Renal pelvis (tissue), 4 donors: ENCODE results near the gene DNAJC5G. TPM values are rescaled to one million over a fixed set of nuclear protein-coding genes. Genes with fewer than 3 reads are reported as not detected.
"Not testable (repeated sequence)": the region's sequence is repeated elsewhere in the genome, so short reads cannot be mapped to it uniquely, and the experiment has no call there.

Source experiments
- DNase-seq: peaks from one replicate; pipeline ENCODE4 v3.0.0-alpha.2; 2013
- polyA plus RNA-seq, 3 donors: library from polyadenylated mRNA; unstranded; fragments of 120-200 nt; gene quantifications; one replicate each; pipeline ENCODE4 v1.2.1, GENCODE V29; 2013; ENCODE audit not compliant: insufficient read length in 3 of 3

Gene DNAJC5G
- polyA plus RNA-seq, 3 donors = 0.60 to 2.6 (median 1.4) TPM

DNA sequence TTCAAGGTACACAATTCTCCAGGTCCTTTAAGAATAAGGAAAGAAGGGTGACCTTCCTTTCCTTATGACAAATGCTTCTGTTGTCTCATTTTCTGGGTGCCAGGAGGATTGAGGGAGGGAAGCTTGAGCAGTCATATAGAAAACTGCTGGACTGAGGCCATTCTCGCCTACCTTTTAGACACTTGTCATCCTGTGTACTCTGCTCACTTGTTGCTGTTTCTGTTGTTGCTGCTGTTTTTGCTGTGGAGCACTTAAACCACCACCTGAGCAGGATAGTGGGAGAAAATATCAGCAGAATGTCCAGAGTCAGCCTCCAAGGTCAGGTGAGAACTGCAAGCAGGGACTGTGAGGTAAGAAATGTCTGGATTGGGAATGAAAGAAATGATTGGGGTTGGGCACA is 2.8 kb downstream of the DNAJC5G start:
- no peak for DNase-seq

DNA sequence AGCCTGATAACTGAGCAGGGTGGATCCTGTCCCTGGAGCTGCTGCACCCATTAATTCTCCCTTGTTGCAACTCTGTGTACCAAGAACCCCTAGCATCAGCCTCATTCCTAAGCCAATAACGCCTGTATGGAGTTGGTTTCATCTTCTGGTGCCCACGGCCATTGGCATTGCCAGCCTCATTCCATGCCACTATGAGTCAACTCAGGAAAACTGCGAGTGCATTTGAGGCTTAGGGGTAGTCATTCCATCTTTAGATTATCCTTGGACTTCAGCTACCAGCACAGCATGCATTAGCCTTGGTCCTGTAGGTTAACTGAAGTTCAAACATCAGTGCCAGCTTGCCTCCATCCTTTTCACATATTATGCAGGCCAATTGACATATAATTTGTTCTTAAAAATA is 5.6 kb downstream of the DNAJC5G start:
- DNase-seq = no peak

DNA sequence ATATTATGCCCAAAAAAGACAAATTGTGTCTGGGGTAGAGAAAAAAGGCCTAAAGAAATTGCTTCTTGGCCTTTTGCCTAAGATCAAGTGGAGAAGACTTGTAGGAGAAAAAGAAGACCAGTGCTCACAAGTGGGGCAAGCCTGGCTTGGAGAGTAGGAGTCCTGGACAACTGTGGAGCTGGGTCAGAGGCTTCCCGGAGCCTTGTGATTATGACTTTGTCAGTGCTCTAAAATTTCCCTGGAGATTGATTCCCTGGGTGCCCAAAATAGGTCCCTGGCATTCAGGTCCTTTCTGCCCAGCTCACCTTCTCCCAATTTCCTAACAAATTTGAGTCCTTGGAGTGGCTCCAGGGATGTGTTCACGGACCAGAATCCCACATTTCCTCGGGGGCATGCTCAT is 6.2 kb downstream of the DNAJC5G start:
- no peak for DNase-seq

DNA sequence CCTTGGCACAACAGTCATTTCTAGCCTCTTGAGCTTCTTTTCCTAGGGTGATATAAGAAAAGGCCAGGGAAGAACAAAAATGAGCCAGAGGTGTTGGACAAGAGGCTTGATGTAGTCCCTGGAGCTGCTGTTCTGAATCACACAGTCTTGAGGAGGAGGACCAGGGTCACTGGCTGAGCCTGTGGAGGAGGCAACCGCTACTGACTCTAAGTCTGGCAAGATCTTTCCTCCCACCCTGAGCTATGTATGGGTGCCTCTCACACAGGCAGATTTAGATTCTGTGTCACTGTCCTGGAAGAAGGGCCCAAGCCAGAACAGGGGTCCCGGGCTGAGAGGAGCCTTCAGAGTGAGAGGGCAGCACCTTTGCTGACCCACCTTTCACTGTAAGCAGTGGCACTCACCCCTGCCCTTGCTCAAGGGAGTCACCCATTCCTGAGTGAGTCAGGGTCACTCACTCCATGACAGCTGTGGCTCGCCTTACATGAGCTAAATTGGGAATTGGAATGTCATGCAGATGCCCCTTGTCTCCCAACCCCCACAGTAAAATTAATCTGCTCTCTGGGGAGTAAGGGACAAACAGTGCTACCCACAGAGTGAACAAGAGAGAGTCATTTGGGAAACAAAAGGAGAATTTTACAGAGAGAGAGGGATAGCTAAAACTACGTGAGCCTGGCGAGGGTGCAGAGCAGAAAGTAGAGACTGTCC is 6.8 kb downstream of the DNAJC5G start, which contains the start of gene TRIM54:
TRIM54 (plus strand) TSS at position 575 of the 705 bp plus-strand sequence. CDS start 303 bp downstream, outside the sequence.
- no peak for DNase-seq

DNA sequence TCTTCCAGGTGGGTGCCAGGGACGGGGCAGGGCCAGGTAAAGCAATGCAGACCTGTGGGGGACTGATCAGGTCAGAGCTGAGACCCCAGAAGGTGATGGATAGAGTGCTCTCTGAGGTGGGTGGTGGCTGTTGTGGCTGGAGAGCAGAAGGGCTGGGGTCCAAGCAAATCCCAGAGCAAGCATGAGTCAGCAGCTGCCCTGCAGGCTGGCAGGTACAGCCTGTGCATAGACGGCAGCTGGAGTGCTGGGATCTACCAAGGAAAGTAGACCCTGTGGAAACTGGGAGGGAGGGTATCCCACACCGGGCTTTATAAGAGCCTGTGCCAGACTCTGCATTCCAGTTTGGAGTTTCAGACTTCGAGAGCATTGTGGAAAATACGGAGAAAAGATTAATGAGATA is 7.7 kb downstream of the DNAJC5G start:
- DNase-seq = no peak

DNA sequence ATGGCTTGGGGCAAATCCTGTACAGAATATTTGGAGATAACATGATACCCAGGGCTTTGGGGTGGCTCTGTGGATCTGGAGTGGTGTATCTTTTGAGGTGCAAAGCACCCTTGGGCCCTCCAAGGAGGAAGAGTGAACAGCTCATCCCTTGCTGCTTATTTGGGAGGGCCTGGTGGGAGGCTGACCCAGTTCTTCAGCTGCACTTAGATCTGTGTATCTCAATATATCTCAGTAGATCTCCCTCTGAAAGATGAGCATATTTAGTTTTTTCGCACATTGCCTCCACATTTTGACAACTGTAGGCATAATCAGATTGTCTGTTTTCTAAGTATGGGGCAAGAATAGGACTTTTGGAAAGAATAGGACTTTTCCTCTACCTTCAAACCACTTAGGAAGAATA is 9.8 kb downstream of the DNAJC5G start:
- DNase-seq = no peak

DNA sequence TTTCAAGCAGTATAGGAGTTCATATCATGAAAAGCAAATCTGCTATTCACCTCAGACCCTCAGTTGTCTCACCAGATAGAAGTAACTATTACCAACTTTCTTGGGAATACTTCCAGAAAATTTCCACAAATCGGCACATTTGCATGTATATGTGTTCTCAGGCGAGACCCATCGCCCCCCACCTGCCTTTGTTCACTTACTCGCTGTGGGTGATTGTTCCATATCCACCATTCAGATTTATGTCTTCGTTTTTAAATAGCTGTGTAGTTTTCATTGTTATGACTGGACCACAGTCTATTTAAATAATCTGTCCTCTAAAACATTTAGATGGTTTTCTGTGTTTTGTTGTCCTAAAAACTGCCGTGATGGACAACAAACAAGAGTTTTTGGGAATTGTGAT is 10.2 kb downstream of the DNAJC5G start:
- DNase-seq = no peak

DNA sequence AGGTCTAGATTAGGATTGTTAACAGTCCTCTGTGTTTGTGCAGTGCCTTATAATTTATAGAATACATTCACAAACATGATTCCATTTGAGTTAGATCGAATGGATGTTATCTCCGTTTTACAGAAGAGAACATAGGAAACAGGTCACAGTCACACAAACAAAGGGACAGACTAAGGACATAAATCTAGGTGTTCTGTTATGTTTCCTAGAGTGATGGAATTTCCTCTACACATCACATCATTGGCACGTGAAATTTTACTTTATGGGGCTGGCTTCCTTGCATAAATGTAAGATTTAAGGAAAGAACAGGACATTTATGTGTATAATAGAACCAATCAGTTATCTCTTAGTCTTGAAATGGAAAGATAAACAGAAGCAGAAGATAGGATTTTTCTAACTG is 13.4 kb downstream of the DNAJC5G start:
- no peak for DNase-seq

DNA sequence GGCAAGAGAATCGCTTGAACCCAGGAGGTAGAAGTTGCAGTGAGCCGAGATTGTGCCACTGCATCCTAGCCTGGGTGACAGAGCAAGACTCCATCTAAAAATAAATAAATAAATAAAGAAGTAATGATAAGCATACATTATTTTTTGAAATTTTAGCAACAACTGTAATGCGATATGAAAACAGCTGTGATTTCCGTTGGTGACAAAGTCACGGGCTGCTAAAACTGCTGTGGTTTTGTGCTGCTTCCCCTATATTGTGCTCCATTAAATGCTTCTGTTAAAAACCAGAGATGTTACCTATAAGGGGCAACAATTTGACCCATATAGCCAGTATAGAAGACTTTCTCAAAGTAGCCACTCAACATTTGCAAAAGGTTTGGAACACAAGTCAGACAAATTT is 15.3 kb downstream of the DNAJC5G start:
- DNase-seq = no peak

DNA sequence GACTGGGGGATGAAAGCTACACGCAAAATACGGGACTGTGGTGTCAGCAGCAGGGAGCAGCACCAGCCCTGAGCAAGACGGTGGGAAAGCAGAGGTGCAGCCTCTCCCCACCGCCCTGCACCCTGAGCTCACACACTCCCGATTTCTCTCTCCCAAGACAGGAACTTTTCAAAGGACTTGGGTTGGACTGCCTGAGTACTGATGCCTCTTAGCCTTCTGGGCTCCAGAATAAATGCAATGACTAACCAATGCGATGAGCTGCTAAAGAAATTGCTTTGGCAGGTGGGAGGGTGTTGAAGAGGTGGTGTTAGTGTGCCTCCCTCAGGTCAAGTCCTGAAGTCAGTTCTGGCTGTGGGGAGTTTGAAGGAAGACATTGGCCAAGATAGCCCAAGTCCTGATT is 16.6 kb downstream of the DNAJC5G start:
- DNase-seq = no peak

DNA sequence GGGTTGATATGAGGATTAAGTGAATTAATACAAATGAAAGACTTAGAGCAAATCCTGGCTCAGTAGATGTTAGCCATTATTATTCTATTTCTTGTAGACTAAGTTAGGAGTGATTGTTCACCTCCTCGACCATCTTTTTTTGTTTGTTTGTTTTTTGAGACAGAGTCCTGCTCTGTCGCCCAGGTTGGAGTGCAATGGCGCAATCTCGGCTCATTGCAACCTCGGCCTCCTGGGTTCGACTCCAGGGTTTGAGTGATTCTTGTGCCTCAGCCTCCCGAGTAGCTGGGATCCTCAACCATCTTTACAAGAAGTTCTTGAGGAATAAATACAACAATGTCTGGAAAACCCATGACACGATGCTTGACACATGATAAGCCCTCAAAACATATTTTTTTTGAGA is 19.7 kb downstream of the DNAJC5G start:
- no peak for DNase-seq

DNA sequence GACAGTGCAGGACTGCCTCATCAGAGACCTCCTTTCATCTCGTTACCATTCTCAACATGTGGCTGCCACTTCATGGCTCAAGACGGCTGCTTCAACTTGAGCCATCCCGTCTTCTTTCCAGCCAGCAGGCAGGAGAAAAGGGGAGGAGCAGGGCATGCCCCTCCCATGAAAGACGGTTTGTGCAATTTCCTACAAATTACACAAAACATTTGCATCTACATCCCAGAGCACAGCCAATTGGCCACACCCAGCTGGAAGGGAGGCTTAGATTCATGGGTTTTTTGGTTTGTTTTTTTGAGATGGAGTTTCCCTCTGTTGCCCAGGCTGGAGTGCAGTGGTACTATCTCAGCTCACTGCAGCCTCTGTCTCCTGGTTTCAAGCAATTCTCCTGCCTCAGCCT is 21.2 kb downstream of the DNAJC5G start:
- DNase-seq = no peak

DNA sequence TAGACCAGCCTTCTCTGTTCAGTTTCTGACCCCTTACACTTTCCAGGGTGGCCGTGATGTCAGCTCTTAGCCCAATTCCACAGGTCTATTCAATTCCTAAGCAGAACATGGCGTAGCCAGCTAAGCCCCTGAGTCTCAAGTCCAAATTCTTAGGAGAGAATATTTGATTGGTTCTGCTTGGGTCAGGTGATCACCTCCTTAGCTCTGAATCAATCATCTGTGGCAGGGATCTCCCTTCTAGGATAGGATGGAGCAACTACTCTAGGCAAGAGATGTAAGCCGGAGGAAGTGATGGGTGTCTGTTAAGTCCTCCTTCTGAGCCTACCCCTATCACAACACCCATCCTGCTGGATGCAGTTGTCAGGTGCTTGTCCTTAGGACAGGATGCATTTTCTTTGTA is 22.0 kb downstream of the DNAJC5G start:
- DNase-seq = no peak

DNA sequence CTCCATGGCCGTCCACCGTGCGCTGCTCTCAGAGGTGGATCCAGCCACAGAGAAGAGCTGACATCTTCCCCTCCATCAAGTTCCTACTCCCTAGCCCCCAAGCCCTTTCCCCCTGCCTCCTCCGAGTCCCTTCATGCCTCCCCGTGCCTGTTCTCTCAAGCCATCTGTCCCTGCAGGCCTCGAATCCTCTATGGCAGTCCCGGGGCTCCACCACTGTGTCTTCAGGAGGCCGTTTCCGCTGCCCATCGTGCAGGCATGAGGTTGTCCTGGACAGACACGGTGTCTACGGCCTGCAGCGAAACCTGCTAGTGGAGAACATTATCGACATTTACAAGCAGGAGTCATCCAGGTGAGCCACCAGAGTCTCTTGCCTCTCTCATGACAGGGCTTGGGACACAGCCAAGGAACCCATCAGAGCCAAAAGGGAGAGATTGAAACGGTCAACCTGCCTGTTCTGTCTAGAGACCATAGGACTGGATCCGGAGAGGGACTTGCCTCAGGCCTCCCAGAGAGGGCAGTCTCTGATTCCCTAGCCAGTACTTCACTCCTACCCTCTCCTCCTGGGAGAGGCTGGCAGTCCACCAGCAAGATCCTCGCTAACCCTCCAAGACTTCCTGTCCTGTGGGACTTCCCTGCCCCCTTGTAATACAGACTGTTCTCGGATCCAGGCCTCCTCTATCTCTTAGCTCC is 23.3 kb downstream of the DNAJC5G start:
- no peak for DNase-seq

DNA sequence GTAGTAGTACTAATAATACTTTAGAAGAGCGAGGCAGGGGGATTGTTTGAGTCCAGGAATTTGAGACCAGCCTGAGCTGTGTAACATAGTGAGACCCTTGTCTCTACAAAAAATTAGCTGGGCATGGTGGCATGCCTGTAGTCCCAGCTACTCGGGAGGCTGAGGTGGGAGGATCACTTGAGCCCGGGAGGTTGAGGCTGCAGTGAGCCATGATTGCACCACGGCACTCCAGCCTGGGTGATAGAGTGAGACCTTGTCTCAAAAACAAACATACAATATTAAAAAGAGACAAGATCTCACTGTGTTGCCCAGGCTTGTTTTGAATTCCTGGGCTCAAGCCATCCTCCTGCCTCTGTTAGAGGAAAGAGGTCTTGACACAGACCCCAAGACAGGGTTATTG is 25.4 kb downstream of the DNAJC5G start:
- DNase-seq = not testable (repeated sequence)

DNA sequence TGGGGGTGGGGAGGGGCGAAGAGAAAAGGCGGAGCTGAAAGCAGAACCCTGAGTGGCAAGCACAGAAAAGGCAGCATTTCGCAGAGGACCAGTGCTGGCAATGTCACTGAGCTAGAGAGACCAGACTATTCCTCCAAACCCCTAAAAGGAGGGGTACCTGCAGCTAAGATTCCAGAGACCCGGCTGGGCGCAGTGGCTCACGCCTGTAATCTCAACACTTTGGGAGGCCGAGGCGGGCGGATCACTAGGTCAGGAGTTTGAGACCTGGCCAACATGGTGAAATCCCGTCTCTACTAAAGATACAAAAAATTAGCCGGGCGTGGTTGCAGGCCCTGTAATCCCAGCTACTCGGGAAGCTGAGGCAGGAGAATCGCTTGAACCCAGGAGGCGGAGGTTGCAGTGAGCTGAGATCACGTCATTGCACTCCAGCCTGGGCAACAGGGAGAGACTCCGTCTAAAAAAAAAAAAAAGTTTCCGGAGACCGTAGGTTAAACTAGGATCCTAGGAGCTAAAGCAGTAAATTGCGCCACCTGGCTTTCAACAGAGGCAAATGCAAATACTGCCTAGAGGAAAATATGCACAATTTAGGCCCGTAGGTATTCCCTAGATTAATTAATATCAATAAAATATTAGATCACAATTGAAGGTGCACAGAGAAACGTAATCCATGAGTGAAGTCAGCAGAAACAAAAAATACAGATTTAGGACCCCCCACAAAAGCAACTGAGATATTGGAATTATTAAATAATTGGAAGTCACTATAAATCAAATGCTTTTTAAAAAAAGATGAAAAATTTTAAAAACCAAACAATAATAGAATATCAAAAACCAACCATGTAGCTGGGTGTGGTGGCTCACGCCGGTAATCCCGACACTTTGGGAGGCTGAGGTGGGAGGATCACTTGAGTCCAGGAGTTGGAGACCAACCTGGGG is 28.1 kb downstream of the DNAJC5G start:
- no peak for DNase-seq

DNA sequence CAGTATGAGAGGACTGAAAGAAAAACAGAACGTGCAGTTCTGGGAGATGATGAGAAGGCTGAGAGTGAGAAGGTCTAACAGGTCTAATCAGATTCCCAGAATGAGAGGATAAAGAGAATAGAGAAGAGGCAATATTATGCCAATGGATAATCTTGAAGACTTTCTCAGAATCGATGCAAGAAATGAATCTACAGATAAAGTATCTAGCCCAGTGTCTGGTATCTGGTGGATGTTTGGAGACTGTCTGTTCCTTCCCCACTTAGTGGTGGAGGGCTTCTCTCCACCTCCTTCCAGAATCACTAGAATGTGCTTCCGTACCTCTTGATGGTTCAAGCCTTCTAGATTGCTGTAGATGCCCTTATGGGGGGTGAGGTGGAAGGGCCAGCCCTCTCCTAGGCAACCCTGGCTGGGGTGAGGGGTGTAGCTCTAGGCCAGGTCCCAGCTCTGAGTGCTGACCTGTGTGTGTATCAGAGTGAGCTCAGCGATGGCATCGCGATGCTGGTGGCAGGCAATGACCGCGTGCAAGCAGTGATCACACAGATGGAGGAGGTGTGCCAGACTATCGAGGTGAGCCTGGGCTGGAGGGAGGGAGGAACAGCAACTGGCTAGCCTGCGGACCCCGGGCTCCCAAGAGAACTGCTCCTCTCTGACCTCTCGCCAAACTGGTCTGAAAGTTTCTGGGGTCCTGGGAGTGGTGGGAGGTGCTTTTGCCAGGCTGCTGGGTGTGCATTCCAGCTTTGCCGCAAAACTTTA is 29.4 kb downstream of the DNAJC5G start:
- DNase-seq = no peak

DNA sequence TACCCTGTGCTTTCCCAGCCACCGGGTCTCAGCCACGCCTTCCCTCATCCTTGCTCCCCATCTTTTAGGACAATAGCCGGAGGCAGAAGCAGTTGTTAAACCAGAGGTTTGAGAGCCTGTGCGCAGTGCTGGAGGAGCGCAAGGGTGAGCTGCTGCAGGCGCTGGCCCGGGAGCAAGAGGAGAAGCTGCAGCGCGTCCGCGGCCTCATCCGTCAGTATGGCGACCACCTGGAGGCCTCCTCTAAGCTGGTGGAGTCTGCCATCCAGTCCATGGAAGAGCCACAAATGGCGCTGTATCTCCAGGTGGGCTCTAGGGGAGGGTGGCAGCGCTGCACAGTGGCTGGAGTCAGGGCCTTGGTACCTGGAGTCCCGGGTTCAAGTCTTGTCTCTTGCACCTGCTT is 30.3 kb downstream of the DNAJC5G start:
- DNase-seq = no peak

DNA sequence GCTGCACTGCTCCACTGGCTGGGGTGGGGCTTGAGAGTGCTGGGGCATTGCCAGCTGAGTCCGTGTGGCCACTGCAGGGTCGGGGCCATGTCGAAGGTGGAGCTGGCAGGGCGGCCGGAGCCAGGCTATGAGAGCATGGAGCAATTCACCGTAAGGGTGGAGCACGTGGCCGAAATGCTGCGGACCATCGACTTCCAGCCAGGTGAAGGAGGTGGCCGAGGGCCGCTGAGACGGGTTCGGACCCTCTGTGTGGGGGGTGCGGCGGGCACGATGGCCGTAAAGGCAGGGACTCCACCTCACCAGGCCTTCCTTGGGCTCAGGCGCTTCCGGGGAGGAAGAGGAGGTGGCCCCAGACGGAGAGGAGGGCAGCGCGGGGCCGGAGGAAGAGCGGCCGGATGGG is 30.9 kb downstream of the DNAJC5G start:
- DNase-seq = no peak

DNA sequence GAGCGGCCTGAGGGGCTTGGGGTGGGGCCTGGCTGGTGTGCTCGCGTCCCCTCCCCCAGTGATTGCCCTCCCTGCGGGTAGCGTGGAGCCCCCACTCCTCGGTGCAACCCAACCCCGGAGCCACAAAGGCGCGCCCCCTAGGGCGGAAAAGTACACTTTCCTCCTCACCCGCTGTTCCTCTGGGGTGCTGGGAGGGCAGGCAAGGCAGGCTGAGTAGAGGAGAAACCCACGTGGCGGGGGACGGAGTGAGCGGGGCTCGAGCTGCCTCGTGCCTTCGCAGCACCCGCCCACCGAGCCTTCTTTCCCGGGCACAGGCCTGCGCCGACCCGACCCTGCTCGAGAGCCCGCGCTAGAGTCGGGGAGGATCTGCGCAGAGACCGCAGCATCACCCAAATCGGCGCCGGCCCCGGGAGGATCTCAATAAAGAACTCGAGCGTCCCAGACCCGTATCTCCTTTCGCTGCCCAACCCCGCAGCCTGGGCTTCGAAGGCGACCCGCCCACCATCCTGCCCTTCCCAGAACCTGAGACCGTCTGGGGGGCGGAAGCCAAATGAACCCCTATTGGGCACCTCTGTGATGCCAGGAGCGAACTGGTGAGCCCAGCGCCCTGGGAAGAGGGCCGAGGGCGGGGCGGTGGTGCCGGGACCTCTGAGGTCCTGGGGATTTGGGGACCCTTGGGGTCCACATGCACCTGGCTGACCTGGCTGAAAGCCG is 31.5 kb downstream of the DNAJC5G start:
- DNase-seq = no peak

DNA sequence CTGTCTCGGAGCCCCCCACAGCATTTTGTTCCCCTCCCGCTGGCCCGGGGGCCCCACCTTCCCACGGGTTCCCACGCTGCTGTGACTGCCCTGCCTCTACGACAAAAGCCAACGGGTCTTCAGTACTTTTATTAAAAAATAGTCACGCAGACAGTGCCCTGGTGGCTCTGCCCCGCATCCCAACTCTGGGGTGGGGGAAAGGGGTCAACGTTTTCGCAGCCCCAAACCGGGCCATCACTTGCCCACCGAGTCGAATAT is 32.0 kb downstream of the DNAJC5G start:
- no peak for DNase-seq
